ENCODE data around the gene AKR1E2.

DNA sequence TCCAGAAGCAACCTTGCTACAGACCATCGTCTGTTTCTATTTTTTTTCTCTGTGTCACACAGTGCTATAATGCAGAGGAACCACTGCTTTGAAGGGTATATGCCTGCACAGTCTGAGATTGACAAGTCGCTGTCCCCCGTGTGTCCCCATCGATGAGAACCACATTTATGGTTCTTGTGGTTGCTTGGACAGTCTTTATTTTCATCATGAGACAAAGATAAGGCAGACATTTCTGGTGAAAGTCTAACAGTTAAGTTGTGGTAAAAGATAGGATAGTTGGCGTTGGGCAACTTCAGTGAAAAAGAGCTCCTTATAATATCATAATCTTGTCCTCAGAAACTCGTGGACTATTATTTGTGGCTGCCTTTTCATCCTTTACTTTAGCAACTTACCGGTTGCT is 6.3 kb upstream of the AKR1E2 start:
- TF ChIP-seq TAF1 (IDR thresholded peaks at IDR 0.05; ENCODE audit: low read depth, low read length) (no peak), POLR2A (IDR thresholded peaks at IDR 0.05; ENCODE audit: low read depth, low read length) (no peak)

Measured in GM12891 (cell line).